CD4-positive, CD25-positive, alpha-beta regulatory T cell (primary cell): ENCODE data around the gene MAPK13. TPM values are rescaled to one million over a fixed set of nuclear protein-coding genes. Genes with fewer than 3 reads are reported as not detected.

Source experiments
- ATAC-seq, 2 donors: fragments of 150-1000 bp; cut with Tn5 transposase; one replicate each; pipeline ENCODE4 v1.10.0; 2021; ENCODE audit warnings: low read depth in 2 of 2, moderate number of reproducible peaks in 2 of 2, moderate library complexity in 1 of 2
- DNase-seq, 3 donors: peaks; one replicate each; pipeline versions ENCODE4 v3.0.0 to v3.0.0-alpha.2; 2012 to 2022; ENCODE audit warnings: mixed read lengths in 1 of 3
- H3K27ac ChIP-seq: one replicate; pipeline ENCODE4 v1.7.0; 2013; ENCODE audit warnings: mild to moderate bottlenecking, low read length; ENCODE audit not compliant: insufficient read depth, poor library complexity, severe bottlenecking
- H3K27me3 ChIP-seq: one replicate; pipeline ENCODE4 v1.7.0; 2013; ENCODE audit warnings: low read length; ENCODE audit not compliant: control insufficient read depth, insufficient read depth
- H3K36me3 ChIP-seq: one replicate; pipeline ENCODE4 v1.7.0; 2013; ENCODE audit warnings: mild to moderate bottlenecking, low read length, moderate library complexity; ENCODE audit not compliant: control insufficient read depth, insufficient read depth
- H3K4me1 ChIP-seq: 2 replicates; pipeline ENCODE4 v1.7.0; 2013; ENCODE audit warnings: mild to moderate bottlenecking, low read length; ENCODE audit not compliant: insufficient read depth, control insufficient read depth, poor library complexity, severe bottlenecking
- H3K4me3 ChIP-seq: one replicate; pipeline ENCODE4 v1.7.0; 2013; ENCODE audit warnings: low read depth, mild to moderate bottlenecking, low read length, moderate library complexity
- H3K9me3 ChIP-seq, 2 experiments: 1 replicate in 1 of 2; 2 replicates in 1 of 2; pipeline ENCODE4 v1.7.0; 2013; ENCODE audit warnings: low read length in 2 of 2, mild to moderate bottlenecking in 1 of 2, moderate library complexity in 1 of 2; ENCODE audit not compliant: control insufficient read depth in 2 of 2
- H3K27ac Mint-ChIP-seq, 3 donors: one replicate each; pipeline ENCODE4 v1.8.0; 2020 to 2022; ENCODE audit warnings: mild to moderate bottlenecking in 3 of 3, mixed read lengths in 3 of 3, moderate library complexity in 2 of 3
- H3K27me3 Mint-ChIP-seq: one replicate; pipeline ENCODE4 v1.8.0; 2022; ENCODE audit warnings: mild to moderate bottlenecking, mixed read lengths
- H3K36me3 Mint-ChIP-seq: one replicate; pipeline ENCODE4 v1.8.0; 2020; ENCODE audit warnings: mixed read lengths
- H3K4me1 Mint-ChIP-seq, 4 donors: one replicate each; pipeline ENCODE4 v1.8.0; 2020 to 2022; ENCODE audit warnings: mixed read lengths in 4 of 4, mild to moderate bottlenecking in 1 of 4
- H3K4me3 Mint-ChIP-seq, 4 donors: one replicate each; pipeline ENCODE4 v1.8.0; 2020 to 2022; ENCODE audit warnings: mild to moderate bottlenecking in 4 of 4, mixed read lengths in 4 of 4, moderate library complexity in 3 of 4
- H3K9me3 Mint-ChIP-seq, 7 donors: one replicate each; pipeline ENCODE4 v1.8.0; 2020 to 2022; ENCODE audit warnings: mixed read lengths in 7 of 7, mild to moderate bottlenecking in 3 of 7, moderate library complexity in 2 of 7
- polyA plus RNA-seq, 4 donors: library from polyadenylated mRNA; unstranded; fragments of 300-500 nt; fragmentation: Illumina TruSeq; gene quantifications; one replicate each; pipeline ENCODE4 v1.2.3, GENCODE V29; 2021
- total RNA-seq: library from RNA; stranded (reverse); gene quantifications from one replicate; pipeline ENCODE4 v1.2.3, GENCODE V29; 2022

MAPK13 gene
- total and polyA plus RNA-seq, 5 donors from 2014 or later = 60.7 to 75.8 (median 69.6) TPM

GRCh38 chr6:36184311-36184710 lies 54.0 kb downstream of the MAPK13 start:
- H3K27ac Mint-ChIP-seq = no peak overlapping the region
- no peaks in the 10 kb centered on the region for H3K27me3 ChIP-seq
- H3K9me3 ChIP-seq = peaks cover 0 to 2% of the 10 kb centered on the region in 2 experiments
- DNase-seq = no peak
- H3K36me3 Mint-ChIP-seq = peaks cover 7% of the 10 kb centered on the region
- H3K4me3 Mint-ChIP-seq = no peak overlapping the region
- H3K4me3 ChIP-seq = no peak overlapping the region
- no peaks in the 10 kb centered on the region for H3K36me3 ChIP-seq
- H3K27me3 Mint-ChIP-seq = peaks cover 29% of the 10 kb centered on the region
- H3K4me1 ChIP-seq = no peaks in the 10 kb centered on the region
- peaks cover 0 to 11% (median 1%) of the 10 kb centered on the region in 7 donors for H3K9me3 Mint-ChIP-seq
- peaks cover 0 to 3% (median 0%) of the 10 kb centered on the region in 4 donors for H3K4me1 Mint-ChIP-seq
- H3K27ac ChIP-seq = no peak overlapping the region
- no peak for ATAC-seq

- H3K4me1 ChIP-seq = no peaks in the 10 kb centered on the region
- no peak overlapping the region for H3K4me3 Mint-ChIP-seq
These were observed 55.9 kb downstream of the MAPK13 start for GRCh38 chr6:36186199-36186598.

DNA sequence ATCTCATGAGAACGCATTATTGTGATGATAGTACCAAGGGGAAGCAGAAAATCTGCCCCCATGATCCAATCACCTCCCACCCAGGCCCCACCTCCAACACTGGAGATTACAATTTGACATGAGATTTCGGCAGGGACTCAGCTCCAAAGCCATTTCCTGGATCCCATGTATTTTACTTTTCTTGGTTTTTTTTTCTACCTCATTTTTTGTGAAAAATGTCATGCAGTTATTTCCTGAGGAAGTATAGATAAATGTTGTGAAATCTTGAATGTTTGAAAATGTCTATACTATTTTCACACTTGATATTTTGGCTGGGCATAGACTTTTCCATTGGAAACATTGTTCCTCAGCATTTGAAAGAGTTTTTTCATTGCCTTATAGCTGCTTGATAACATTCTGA lies 57.1 kb downstream of the MAPK13 start:
- ATAC-seq (no peak), DNase-seq (no peak)
- Histone ChIP-seq H3K27ac (no peak overlapping the region), H3K36me3 (no peaks in the 10 kb centered on the region), H3K9me3 (peaks cover 0 to 2% of the 10 kb centered on the region in 2 experiments), H3K4me1 (no peaks in the 10 kb centered on the region), H3K27me3 (no peaks in the 10 kb centered on the region), H3K4me3 (no peak overlapping the region)
- Mint-ChIP-seq H3K36me3 (peaks cover 4% of the 10 kb centered on the region), H3K27me3 (peaks cover 18% of the 10 kb centered on the region), H3K27ac (peak overlapping the region in 1 of 3 donors; percentile 29), H3K4me3 (no peak overlapping the region), H3K4me1 (peaks cover 0 to 5% (median 1%) of the 10 kb centered on the region in 4 donors), H3K9me3 (peaks cover 0 to 10% (median 0%) of the 10 kb centered on the region in 7 donors)

More at GRCh38 chr6:36186199-36186598, 55.9 kb downstream of the MAPK13 start:
- H3K4me1 Mint-ChIP-seq = peaks cover 0 to 3% (median 0%) of the 10 kb centered on the region in 4 donors
- no peak overlapping the region for H3K27ac Mint-ChIP-seq
- DNase-seq = no peak
- peaks cover 0 to 2% of the 10 kb centered on the region in 2 experiments for H3K9me3 ChIP-seq
- peaks cover 0 to 11% (median 0%) of the 10 kb centered on the region in 7 donors for H3K9me3 Mint-ChIP-seq
- H3K36me3 ChIP-seq = no peaks in the 10 kb centered on the region
- no peak overlapping the region for H3K4me3 ChIP-seq
- H3K27me3 ChIP-seq = no peaks in the 10 kb centered on the region
- H3K27me3 Mint-ChIP-seq = peaks cover 21% of the 10 kb centered on the region
- no peak overlapping the region for H3K27ac ChIP-seq
- peaks cover 4% of the 10 kb centered on the region for H3K36me3 Mint-ChIP-seq
- no peak for ATAC-seq

Other genes starting within 250 kb of the MAPK13 start
- 47.0 TPM for gene SRPK1, start 209.4 kb upstream of the MAPK13 start, total RNA-seq
- gene SRPK1, start 209.4 kb upstream of the MAPK13 start, polyA plus RNA-seq = 10 to 100 TPM; 53.5 to 65.4 (median 57.8) TPM
- gene SLC26A8, start 105.9 kb upstream of the MAPK13 start, total RNA-seq = not detected
- not detected for gene SLC26A8, start 105.9 kb upstream of the MAPK13 start, polyA plus RNA-seq
- gene MAPK14, start 102.7 kb upstream of the MAPK13 start, total RNA-seq = 62.5 TPM
- gene MAPK14, start 102.7 kb upstream of the MAPK13 start, polyA plus RNA-seq = 10 to 100 TPM; 44.6 to 65.0 (median 53.7) TPM
- 37.7 TPM for gene BRPF3, start 66.2 kb downstream of the MAPK13 start, total RNA-seq
- gene BRPF3, start 66.2 kb downstream of the MAPK13 start, polyA plus RNA-seq = 1 to 10 TPM; 3.2 to 5.3 (median 4.0) TPM
- 0.25 TPM for gene PNPLA1, start 139.5 kb downstream of the MAPK13 start, total RNA-seq
- gene PNPLA1, start 139.5 kb downstream of the MAPK13 start, polyA plus RNA-seq = not detected
- gene BNIP5, start 206.4 kb downstream of the MAPK13 start, total RNA-seq = not detected
- gene BNIP5, start 206.4 kb downstream of the MAPK13 start, polyA plus RNA-seq = not detected